Astrocyte of the cerebellum (primary cell): ENCODE results near the gene C9orf153.
"Not testable (repeated sequence)": the region's sequence is repeated elsewhere in the genome, so short reads cannot be mapped to it uniquely, and the experiment has no call there.

Experiments
- DNase-seq: peaks from one replicate; pipeline ENCODE4 v3.0.0-alpha.2; 2011; ENCODE audit warnings: low read depth
- H3K4me3 ChIP-seq: 2 replicates; pipeline ENCODE4 v1.5.1; 2011; ENCODE audit warnings: mild to moderate bottlenecking, low read depth, low read length, moderate library complexity
- CTCF ChIP-seq: IDR thresholded peaks from 2 replicates; pipeline ENCODE4 v1.5.1; 2012; ENCODE audit warnings: low read length, low read depth, moderate library complexity, mild to moderate bottlenecking; ENCODE audit errors: missing control alignments
- in situ Hi-C: cut with HindIII; loops from 2 replicates; pipeline ENCODE4 v1.10.0; 2017; ENCODE audit warnings: low sequenced_read_pairs

Gene C9orf153

GRCh38 chr9:86202338-86202882 is 57.0 kb downstream of the C9orf153 start:
- no peak overlapping the region for H3K4me3 ChIP-seq
- DNase-seq = peak; percentile 9
- peak; percentile 83 for TF ChIP-seq CTCF
- in situ Hi-C loops = no loop called here

- in situ Hi-C loops = no loop called here
- no peak overlapping the region for H3K4me3 ChIP-seq
- TF ChIP-seq CTCF = no peak
- DNase-seq = no peak
These were observed 57.8 kb downstream of the C9orf153 start for GRCh38 chr9:86201474-86202337.

GRCh38 chr9:86200599-86201162 is 58.8 kb downstream of the C9orf153 start:
- no peak overlapping the region for H3K4me3 ChIP-seq
- TF ChIP-seq CTCF = no peak
- DNase-seq = no peak
- in situ Hi-C loops = no loop called here

- no peak overlapping the region for H3K4me3 ChIP-seq
- DNase-seq = no peak
- TF ChIP-seq CTCF = no peak
- in situ Hi-C loops = no loop called here
These were observed 66.4 kb downstream of the C9orf153 start for GRCh38 chr9:86193088-86193487.

- in situ Hi-C loops, H3K4me3 ChIP-seq: not testable (repeated sequence)
These were observed 68.8 kb downstream of the C9orf153 start for GRCh38 chr9:86190700-86191099.

GRCh38 chr9:86187121-86187520 is 72.3 kb downstream of the C9orf153 start:
- no peak for DNase-seq
- in situ Hi-C loops = no loop called here
- TF ChIP-seq CTCF = peak; percentile 11
- H3K4me3 ChIP-seq = no peak overlapping the region

More at GRCh38 chr9:86190700-86191099, 68.8 kb downstream of the C9orf153 start:
- DNase-seq = not testable (repeated sequence)

- no peak for TF ChIP-seq CTCF
- no peak for DNase-seq
- in situ Hi-C loops = no loop called here
- no peak overlapping the region for H3K4me3 ChIP-seq
These were observed 72.8 kb downstream of the C9orf153 start for GRCh38 chr9:86186696-86187095.
